Stimulated activated CD4-positive, alpha-beta T cell treated with anti-CD3 and anti-CD28 coated beads, Interleukin-12 subunit alpha, Interleukin-12 subunit beta, amount 100 ng/mL, for 4 hours (primary cell): ENCODE results near the gene IQCE.

Source experiments
- DNase-seq: peaks from one replicate; pipeline ENCODE4 v3.0.0-alpha.2; 2020

The IQCE gene, protein sequence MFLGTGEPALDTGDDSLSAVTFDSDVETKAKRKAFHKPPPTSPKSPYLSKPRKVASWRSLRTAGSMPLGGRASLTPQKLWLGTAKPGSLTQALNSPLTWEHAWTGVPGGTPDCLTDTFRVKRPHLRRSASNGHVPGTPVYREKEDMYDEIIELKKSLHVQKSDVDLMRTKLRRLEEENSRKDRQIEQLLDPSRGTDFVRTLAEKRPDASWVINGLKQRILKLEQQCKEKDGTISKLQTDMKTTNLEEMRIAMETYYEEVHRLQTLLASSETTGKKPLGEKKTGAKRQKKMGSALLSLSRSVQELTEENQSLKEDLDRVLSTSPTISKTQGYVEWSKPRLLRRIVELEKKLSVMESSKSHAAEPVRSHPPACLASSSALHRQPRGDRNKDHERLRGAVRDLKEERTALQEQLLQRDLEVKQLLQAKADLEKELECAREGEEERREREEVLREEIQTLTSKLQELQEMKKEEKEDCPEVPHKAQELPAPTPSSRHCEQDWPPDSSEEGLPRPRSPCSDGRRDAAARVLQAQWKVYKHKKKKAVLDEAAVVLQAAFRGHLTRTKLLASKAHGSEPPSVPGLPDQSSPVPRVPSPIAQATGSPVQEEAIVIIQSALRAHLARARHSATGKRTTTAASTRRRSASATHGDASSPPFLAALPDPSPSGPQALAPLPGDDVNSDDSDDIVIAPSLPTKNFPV

GRCh38 chr7:2558629-2559282, at the start of gene IQCE:
TSS of gene IQCE (plus strand) at chr7:2558979. CDS start at chr7:2559182, 203 bp downstream.
- DNase-seq: peak; percentile 90

DNA sequence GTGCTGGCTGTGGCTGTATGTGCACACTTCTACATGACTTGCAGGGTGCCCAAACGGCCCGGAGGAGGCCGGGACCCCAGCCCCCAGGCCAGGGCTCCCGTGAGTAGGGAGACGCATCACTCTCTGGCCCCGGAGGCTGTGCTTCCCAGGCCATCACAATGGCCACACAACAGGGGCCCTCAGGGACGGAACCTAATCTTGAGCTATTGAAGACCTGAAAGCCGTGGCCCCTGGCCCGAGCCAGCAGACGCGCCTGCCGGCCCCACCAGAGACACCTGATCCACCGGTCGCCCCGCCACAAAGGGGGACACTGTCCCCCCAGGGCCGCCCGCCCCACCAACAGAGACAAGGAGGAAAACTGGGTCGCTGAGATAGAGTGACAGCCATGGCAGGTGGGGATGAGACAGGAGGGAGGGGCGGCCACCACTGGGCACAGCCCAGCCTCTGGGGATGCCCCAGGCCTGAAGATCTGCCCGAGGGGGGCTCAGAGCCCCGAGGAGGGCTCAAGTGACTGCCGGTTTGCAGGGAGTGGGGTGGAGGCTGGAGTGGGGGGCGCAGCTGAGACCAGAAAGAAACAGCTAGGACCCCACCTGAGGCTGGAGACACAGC, 49.4 kb upstream of the IQCE start:
- no peak for DNase-seq

DNA sequence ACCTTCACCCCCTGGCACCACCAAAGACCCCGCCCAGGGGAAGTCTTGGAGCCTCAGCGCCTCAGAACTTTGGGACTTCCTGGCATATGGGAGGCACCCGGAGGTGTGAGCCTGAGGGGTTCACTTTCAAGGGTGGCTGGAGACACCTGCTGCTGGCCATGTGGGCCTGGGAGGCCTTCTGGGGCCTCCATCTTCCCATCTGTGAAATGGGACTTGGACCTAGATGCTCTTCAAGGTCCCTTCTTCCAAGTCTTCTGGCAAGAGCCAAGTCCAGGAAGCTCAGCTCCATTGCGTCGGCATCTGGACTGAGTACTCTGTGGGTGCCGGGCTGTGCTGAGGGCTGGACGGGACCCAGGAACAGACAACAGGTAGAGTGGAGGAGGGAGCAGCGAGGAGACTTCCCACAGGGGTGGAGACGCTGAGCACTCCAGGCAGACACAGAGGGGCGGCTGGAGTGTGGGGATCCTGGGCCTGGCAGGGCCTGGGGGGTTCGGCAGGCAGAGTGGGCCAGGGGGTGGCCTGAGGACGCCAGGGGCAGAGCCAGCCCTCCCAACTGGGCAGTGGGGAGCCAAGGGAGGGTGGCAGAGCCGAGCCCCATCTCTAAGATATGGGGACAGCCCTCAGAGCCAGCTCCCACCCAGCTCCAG, 48.5 kb upstream of the IQCE start:
- DNase-seq: no peak

GRCh38 chr7:2510909-2511768, 47.6 kb upstream of the IQCE start:
- DNase-seq: no peak

DNA sequence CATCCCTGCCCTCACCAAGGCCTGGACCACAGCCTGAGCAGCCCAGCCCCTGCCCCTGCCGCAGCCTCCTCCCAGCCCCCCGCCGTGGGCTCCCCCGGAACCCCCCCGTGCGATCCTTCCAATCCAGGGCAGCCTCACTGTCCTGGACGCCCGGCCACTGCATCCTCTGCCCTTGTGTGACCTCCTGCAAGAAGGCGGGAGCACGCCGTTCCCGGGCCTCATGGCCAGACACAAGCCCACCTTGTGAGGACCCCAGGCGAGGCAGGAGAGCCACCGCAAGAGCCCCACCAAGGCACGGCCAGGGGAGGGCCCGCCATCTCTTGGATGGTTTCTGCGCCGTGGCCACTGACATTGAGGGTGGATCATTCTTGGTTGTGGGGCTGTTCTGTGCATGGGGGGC, 47.0 kb upstream of the IQCE start:
- no peak for DNase-seq

DNA sequence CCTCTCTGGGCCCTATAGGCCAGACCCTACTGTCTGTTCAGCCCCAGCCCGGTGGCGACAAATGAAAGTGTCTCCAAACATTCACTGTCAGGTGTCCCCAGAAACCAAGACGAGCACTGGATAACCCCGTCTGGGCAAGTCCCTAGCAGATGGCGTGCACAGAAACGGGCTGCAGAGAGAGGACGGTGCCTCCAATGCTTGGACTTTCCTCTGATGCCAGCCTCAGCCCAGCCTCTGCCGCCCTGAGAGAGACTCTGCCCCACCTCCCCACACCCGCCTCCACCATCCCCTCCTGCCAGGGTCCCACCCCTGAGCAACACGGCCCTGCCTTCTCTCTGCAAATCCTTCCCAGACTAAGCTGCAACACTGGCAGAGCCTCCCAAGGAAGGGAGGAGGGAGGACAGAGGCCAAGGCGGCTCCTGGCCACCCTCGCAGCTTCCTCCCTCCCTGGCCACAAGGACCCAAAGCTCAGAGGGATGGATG, 46.6 kb upstream of the IQCE start:
- DNase-seq: no peak

- DNase-seq: no peak
Observed at GRCh38 chr7:2512713-2513112, 46.1 kb upstream of the IQCE start.

DNA sequence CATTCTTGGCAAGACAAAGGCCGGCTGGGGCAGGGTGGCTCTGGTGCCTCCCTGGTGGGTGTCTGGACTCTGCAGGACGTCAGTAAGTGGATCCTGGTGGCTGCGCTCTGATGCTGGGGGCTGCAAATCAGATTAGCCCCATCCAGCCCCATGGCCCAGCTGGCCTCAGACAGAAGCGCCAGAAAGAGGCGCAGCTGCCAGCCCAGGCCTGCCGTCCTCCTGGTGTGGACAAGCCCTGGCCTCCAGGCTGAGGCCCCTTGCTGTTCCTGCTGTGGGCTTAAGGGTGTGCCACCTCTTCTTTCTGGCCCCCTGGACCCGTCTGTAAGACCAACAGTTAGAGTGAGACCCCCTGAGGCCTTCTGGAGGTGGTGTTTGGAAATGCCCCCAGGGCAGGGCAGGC, 45.1 kb upstream of the IQCE start:
- DNase-seq: no peak

DNA sequence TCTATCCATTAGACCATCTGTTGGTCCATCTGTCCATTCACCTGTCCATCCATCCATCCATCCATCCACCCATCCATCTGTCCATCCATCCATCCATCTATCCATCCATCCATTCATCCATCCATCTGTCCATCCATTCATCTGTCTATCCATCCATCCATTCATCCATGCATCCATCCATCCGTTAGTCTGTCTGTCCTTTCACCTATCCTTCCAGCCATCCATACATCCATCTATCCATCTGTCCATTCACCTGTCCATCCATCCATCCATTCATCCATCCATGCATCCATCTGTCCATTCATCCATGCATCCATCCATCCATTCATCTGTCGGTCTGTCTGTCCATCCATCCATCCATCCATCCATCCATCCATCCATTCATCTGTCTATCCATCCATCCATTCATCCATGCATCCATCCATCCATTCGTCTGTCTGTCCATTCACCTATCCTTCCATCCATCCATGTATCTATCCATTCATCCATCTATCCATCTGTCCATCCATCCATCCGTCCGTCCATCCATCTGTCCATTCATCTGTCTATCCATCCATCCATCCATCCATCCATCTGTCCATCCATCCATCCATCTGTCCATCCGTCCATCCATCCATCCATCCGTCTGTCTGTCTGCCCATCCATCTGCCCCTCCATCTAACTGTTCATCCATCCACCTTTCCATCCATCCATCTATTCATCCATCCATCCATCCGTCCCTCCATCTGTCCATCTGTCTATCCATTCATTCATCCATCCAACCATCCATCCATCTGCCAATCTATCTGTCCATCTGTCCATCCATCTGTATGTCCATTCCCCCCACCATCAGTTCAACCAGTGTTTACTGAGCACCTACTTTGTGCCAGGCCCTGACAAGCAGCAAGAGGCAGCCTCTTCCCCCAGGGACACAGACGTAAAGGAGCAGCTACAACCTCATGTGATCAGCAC, 44.0 kb upstream of the IQCE start:
- no peak for DNase-seq

GRCh38 chr7:2515424-2516193, 43.2 kb upstream of the IQCE start:
- no peak for DNase-seq

- DNase-seq: no peak
Observed at GRCh38 chr7:2516194-2516555, 42.6 kb upstream of the IQCE start.

GRCh38 chr7:2517026-2517425, 41.8 kb upstream of the IQCE start:
- DNase-seq: no peak

- no peak for DNase-seq
Observed at GRCh38 chr7:2517678-2518507, 40.9 kb upstream of the IQCE start.

GRCh38 chr7:2518737-2519118, 40.1 kb upstream of the IQCE start:
- DNase-seq: no peak

DNA sequence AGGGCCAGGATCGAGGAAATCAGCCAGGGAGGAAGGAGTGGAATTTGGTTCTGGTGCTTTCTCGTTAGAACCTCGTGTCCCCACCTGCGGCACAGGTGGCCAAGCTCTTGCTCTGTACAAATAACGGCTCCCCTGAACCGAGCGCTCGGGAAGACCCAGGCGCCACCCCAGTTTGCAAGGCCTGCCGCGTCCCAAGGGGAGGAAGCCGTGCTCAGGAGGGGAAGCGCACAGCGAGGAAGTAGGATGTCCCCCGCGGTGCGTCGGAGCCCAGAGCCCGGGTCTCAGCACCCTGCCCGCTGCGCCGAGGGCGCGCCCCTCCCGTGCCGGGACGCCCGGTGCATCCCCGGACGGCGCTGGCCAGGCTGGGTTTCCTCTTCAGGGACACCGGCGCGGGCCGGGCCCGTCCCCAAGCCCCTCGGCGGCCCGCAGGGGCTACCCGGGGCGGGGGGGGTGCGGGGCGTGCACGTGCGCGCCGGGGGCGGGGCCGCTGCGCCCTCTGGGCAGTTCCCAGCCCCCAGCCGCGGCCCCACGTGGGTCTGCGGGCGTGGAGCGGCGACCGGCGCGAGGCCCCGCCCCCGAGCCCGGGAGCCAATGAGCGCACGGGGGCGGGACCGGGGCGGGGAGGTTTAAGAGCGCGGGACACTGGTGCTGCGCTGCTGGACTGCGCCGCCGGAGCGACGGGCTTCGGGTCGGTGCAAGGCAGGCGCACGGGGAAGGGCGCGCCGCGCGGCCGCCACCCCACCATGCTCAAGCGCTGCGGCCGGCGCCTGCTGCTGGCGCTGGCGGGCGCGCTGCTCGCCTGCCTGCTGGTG, 39.5 kb upstream of the IQCE start, which contains the start of gene LFNG:
LFNG (plus strand) TSS at position 656 of the 812 bp plus-strand sequence; CDS start at position 744, 88 bp downstream.
- peak; percentile 86 for DNase-seq

GRCh38 chr7:2520131-2520760, 38.5 kb upstream of the IQCE start:
- no peak for DNase-seq

GRCh38 chr7:2520761-2521290, 38.0 kb upstream of the IQCE start:
- no peak for DNase-seq
